GM19395 (cell line): ENCODE results near the gene SLC27A2.

ENCODE experiments used
- ATAC-seq: cut with Tn5 transposase; IDR thresholded peaks from one replicate; pipeline ENCODE4 v1.9.1; 2021; ENCODE audit warnings: mild to moderate bottlenecking, moderate library complexity; ENCODE audit not compliant: unreplicated experiment

The SLC27A2 gene

DNA sequence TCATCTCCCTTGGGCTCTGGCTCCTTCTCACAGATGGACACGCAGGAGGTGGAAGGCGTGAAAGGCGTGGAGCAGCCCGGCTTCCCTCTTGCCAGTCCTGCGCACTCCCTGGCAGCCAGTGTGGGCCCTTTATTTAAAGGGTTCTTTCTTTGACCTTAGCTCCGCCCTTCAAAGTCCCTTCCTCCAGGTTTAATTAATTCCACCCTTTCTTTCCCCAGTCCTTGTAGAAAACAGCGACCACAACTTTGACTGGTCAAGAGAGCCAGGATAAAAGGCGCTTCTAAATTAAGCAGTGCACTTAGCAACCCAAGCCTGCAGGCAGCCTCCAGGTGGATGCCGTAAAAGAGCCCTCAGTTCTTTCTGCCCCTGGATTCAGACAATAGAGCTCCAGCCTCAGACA lies 83.6 kb downstream of the SLC27A2 start, which contains the start of gene HDC:
Gene HDC, minus strand, starts transcription at position 107 of the 400 bp plus-strand sequence. Its CDS starts 103 bp downstream, at position 4.
- no peak for ATAC-seq

DNA sequence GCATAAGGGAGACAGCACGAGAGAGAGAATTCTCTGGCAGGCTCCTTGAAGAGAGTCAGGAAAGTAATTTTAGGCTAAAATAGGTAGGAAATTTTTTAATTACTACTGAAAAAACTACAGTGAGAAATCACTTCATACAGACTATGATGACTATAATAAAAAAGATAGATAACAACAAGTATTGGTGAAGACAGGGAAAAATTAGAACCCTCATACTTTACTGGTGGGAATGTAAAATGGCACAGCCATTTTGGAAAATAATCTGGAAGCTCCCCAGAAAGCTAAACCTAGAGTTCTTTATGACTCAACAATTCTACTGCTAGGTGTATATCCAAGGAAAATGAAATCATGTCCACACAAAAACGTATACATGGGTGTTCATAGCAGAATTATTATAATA lies 85.6 kb downstream of the SLC27A2 start:
- ATAC-seq: no peak

GRCh38 chr15:50275091-50275490 lies 93.1 kb downstream of the SLC27A2 start:
- no peak for ATAC-seq

GRCh38 chr15:50275908-50276307 lies 93.9 kb downstream of the SLC27A2 start:
- no peak for ATAC-seq

DNA sequence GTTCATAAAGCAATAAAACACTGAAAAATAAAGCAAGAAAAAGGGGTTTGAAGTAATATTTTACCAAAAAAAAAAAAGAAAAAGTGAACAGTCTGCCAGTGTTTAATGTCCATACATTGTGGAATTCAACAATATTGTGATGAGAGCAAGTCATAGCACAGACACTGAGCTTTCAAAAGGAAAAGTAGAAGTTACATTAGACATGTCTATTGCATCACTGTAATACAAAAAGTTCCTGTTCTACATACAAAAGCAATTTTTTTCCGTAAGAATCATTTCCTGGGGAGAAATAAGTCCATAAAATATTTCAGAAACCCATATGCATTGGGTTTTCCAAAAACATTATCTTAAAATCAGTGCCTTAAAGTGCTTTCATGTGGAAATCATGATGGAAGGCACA lies 95.4 kb downstream of the SLC27A2 start:
- ATAC-seq: no peak

DNA sequence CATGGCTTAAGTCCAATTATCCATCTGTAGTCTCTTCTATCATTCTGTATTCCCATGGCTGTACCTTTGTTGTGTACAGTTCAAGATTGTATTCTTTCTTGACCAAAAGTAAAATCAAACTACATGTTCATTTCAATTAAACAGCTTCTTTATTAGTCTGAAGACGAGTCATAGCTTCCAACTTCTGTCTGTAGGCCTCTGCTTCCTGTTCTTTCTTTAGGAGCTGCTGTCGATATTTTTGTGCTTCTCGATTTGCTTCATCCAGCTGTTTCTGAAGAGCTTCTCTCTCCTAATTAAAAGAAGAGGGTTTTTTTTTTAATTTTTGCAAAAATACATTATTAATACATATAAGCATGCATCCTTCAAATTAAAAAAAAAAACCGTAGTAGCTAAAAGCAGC lies 96.5 kb downstream of the SLC27A2 start:
- ATAC-seq: no peak

DNA sequence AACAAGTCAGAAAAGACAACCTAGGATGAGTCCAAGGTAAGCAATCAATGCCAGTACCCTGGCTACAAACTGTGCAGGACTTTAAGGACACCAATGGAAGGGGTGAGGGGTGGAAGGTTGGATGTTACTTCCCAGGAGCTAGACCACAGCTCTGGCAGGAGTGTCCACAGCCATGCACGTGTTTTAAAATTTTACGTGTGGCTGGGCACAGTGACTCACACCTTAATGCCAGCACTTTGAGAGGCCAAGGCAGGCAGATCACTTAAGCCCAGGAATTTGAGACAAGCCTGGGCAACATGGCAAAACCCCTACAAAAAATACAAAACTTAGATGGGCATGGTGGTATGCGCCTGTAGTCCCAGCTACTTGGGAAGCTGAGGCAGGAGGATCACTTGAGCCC lies 98.3 kb downstream of the SLC27A2 start:
- ATAC-seq: no peak

- no peak for ATAC-seq
Observed at GRCh38 chr15:50281427-50281826, 99.4 kb downstream of the SLC27A2 start.
